Breast epithelium (tissue), 4 donors: ENCODE measurements around the gene CCDC7. TPM values are rescaled to one million over a fixed set of nuclear protein-coding genes. Genes with fewer than 3 reads are reported as not detected.
"Not testable (repeated sequence)": the region's sequence is repeated elsewhere in the genome, so short reads cannot be mapped to it uniquely, and the experiment has no call there.

ENCODE experiments used
- DNase-seq, 2 donors: peaks; one replicate each; pipeline ENCODE4 v3.0.0-alpha.2; 2019; ENCODE audit warnings: low spot score in 2 of 2
- H3K27ac ChIP-seq, 2 donors: fragments of 200-600 bp; sonication (generic) in 1 of 2; one replicate each; pipeline ENCODE4 v1.5.1; 2016 to 2019; ENCODE audit warnings: mild to moderate bottlenecking in 1 of 2
- H3K27me3 ChIP-seq, 2 donors: fragments of 200-600 bp; sonication (generic) in 1 of 2; one replicate each; pipeline versions ENCODE4 v1.5.1 to v1.6.0; 2017 to 2019; ENCODE audit warnings: control low read depth in 1 of 2, mild to moderate bottlenecking in 1 of 2
- H3K36me3 ChIP-seq: fragments of 200-600 bp; one replicate; pipeline ENCODE4 v1.5.1; 2019
- H3K4me1 ChIP-seq, 2 donors: fragments of 200-600 bp; sonication (generic); one replicate each; pipeline ENCODE4 v1.5.1; 2016 to 2019; ENCODE audit warnings: control low read depth in 1 of 2
- H3K4me3 ChIP-seq, 3 donors: fragments of 200-600 bp; sonication (generic); 1 replicate in 2 of 3; 2 replicates in 1 of 3; pipeline ENCODE4 v1.5.1; 2016 to 2019; ENCODE audit warnings: mild to moderate bottlenecking in 3 of 3, moderate library complexity in 2 of 3
- H3K9me3 ChIP-seq, 2 donors: fragments of 200-600 bp; sonication (generic) in 1 of 2; one replicate each; pipeline ENCODE4 v1.5.1; 2016 to 2019; ENCODE audit warnings: control low read depth in 1 of 2
- POLR2A ChIP-seq: fragments of 450-650 bp; IDR thresholded peaks from one replicate; pipeline ENCODE4 v1.6.1; 2016; ENCODE audit warnings: antibody characterized with exemption, mild to moderate bottlenecking, moderate library complexity
- POLR2AphosphoS5 ChIP-seq, 3 donors: sonication (generic); formaldehyde crosslinking; IDR thresholded peaks; one replicate each; pipeline ENCODE4 v1.6.1; 2017; ENCODE audit warnings: antibody characterized with exemption in 3 of 3
- intact Hi-C: fragments of 100-400 bp; cut with DNase I; formaldehyde crosslinking; loops from one replicate; pipeline ENCODE4 v1.15.1; 2023; ENCODE audit warnings: low total_unique reads
- total RNA-seq, 3 donors: library from RNA; depleted of rRNA; stranded (reverse); fragments of >200 nt; gene quantifications; one replicate each; pipeline ENCODE4 v1.1.0, GENCODE V29; 2016
- TF ChIP-seq, protein P1 (sequence below), 3 donors: fragments of 450-650 bp; IDR thresholded peaks; one replicate each; pipeline ENCODE4 v1.5.1; 2016 to 2017; ENCODE audit warnings: antibody characterized with exemption in 3 of 3, mild to moderate bottlenecking in 3 of 3, moderate library complexity in 3 of 3

CCDC7 gene
- total RNA-seq, 3 donors from 2014 or later, result 16.3 to 46.7 (median 34.7) TPM

DNA sequence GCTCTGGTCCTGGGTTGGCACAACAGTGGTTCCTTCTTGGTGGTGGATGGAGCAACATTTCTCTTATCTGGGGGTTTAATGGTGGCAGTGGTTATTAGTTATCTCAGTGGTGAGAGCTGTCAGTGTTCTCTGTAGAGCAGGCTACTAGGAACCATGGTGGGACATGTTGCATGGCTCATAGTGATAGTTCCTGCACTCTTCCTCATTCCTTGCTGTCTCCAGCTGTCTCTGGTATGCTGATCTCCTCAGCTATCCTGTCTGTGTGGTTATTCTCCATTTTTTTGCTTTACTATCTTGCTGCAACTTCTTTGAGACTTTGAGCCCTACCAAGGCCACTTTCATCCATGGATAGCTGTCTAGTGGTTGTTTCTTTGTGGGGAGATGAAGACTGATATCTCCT, 44.0 kb downstream of the CCDC7 start:
- Histone ChIP-seq H3K27me3 (no peaks in the 10 kb centered on the region), H3K27ac (no peak overlapping the region), H3K36me3 (no peaks in the 10 kb centered on the region), H3K4me3 (no peak overlapping the region), H3K4me1 (no peaks in the 10 kb centered on the region), H3K9me3 (peaks cover 6% of the 10 kb centered on the region in 2 donors)
- intact Hi-C loops, result no loop called here
- TF ChIP-seq POLR2A, result no peak
- TF ChIP-seq, protein P1, sequence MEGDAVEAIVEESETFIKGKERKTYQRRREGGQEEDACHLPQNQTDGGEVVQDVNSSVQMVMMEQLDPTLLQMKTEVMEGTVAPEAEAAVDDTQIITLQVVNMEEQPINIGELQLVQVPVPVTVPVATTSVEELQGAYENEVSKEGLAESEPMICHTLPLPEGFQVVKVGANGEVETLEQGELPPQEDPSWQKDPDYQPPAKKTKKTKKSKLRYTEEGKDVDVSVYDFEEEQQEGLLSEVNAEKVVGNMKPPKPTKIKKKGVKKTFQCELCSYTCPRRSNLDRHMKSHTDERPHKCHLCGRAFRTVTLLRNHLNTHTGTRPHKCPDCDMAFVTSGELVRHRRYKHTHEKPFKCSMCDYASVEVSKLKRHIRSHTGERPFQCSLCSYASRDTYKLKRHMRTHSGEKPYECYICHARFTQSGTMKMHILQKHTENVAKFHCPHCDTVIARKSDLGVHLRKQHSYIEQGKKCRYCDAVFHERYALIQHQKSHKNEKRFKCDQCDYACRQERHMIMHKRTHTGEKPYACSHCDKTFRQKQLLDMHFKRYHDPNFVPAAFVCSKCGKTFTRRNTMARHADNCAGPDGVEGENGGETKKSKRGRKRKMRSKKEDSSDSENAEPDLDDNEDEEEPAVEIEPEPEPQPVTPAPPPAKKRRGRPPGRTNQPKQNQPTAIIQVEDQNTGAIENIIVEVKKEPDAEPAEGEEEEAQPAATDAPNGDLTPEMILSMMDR (IDR thresholded peaks at IDR 0.05), result no peak
- TF ChIP-seq POLR2AphosphoS5 (IDR thresholded peaks at IDR 0.05), result no peak
- DNase-seq, result no peak

DNA sequence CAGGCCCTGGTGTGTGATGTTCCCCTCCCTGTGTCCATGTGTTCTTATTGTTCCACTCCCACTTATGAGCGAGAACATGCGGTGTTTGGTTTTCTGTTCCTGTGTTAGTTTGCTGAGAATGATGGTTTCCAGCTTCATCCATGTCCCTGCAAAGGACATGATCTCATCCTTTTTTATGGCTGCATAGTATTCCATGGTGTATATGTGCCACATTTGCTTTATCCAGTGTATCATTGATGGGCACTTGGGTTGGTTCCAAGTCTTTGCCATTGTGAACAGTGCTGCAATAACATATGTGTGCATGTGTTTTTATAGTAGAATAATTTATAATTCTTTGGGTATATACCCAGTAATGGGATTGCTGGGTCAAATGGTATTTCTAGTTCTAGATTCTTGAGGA, 48.6 kb downstream of the CCDC7 start:
- H3K27ac ChIP-seq, H3K9me3 ChIP-seq, DNase-seq, H3K27me3 ChIP-seq, H3K4me1 ChIP-seq, H3K4me3 ChIP-seq, intact Hi-C loops, H3K36me3 ChIP-seq: not testable (repeated sequence)

DNA sequence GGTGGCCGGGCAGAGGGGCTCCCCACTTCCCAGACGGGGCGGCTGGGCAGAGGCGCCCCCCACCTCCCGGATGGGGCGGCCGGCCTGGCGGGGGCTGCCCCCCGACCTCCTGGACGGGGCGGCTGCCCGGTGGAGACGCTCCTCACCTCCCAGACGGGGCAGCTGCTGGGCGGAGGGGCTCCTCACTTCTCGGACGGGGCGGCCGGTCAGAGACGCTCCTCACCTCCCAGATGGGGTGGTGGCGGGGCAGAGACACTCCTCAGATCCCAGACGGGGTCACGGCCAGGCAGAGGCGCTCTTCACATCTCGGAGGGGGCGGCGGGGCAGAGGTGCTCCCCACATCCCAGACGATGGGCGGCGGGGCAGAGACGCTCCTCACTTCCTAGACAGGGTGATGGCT, 54.2 kb downstream of the CCDC7 start:
- intact Hi-C loops, H3K4me1 ChIP-seq, H3K27ac ChIP-seq, DNase-seq, H3K4me3 ChIP-seq, H3K36me3 ChIP-seq, H3K27me3 ChIP-seq, H3K9me3 ChIP-seq: not testable (repeated sequence)

DNA sequence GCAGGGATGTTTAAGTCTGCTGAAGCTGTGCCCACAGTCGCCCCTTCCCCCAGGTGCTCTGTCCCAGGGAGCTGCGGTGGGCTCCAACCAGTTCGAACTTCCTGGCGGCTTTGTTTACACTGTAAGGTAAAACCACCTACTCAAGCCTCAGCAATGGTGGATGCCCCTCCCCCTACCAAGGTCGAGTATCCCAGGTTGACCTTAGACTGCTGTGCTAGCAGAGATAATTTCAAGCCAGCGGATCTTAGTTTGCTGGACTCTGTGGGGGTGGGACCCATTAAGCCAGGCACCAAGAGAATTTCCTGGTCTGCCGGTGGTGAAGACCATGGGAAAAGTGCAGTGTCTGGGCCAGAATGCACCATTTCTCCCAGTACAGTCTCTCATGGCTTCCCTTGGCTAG, 56.0 kb downstream of the CCDC7 start:
- H3K27ac ChIP-seq, result no peak overlapping the region
- H3K4me3 ChIP-seq, result no peak overlapping the region
- H3K36me3 ChIP-seq, result no peaks in the 10 kb centered on the region
- no peak for DNase-seq
- H3K27me3 ChIP-seq, result no peaks in the 10 kb centered on the region
- H3K4me1 ChIP-seq, result no peaks in the 10 kb centered on the region
- H3K9me3 ChIP-seq, result peaks cover 0 to 4% of the 10 kb centered on the region in 2 donors
- intact Hi-C loops, result no loop called here
- TF ChIP-seq, protein P1 (IDR thresholded peaks at IDR 0.05), result no peak
- TF ChIP-seq POLR2AphosphoS5 (IDR thresholded peaks at IDR 0.05), result no peak
- TF ChIP-seq POLR2A, result no peak

DNA sequence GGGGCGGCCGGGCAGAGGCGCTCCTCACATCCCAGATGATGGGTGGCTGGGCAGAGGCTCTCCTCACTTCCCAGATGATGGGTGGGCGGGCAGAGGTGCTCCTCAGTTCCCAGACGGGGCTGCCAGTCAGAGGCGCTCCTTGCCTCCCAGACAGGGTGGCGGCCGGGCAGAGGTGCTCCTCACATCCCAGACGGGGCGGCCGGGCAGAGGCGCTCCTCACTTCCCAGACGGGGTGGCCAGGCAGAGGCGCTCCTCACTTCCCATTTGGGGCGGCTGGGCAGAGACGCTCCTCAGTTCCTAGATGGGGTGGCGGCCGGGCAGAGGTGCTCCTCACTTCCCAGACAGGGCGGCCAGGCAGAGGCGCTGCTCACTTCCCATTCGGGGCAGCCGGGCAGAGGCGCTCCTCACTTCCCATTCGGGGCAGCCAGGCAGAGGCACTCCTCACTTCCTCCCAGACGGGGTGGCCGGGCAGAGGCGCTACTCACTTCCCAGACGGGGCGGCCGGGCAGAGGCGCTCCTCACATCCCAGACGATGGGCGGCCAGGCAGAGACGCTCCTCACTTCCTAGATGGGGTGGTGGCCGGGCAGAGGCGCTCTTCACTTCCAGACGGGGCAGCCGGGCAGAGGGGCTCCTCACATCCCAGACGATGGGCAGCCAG, 60.0 kb downstream of the CCDC7 start:
- H3K36me3 ChIP-seq, intact Hi-C loops, H3K9me3 ChIP-seq, H3K4me3 ChIP-seq, H3K27me3 ChIP-seq, H3K27ac ChIP-seq, DNase-seq, H3K4me1 ChIP-seq: not testable (repeated sequence)

DNA sequence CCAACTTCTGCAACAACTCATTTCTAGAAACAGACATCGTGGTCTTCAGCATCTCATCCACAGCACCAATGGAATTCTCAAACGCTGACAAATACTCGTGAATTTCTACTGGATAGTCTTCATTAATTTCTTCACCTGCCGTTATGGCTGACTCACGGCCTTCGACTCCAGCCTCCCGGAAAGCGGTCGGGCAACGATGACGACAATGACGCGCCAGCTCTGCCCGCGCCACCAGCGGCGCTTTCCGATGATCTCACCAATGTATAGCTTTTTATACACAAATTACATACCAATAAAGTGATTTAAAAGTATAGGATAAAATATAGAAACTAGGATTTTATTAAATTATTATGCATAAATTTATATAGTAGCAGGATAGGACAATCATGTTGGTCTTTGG, 65.7 kb downstream of the CCDC7 start:
- Histone ChIP-seq H3K36me3 (no peaks in the 10 kb centered on the region), H3K4me1 (no peaks in the 10 kb centered on the region), H3K9me3 (no peaks in the 10 kb centered on the region), H3K27me3 (no peaks in the 10 kb centered on the region), H3K4me3 (no peak overlapping the region), H3K27ac (no peak overlapping the region)
- TF ChIP-seq POLR2AphosphoS5 (IDR thresholded peaks at IDR 0.05), result no peak
- no peak for TF ChIP-seq POLR2A
- TF ChIP-seq, protein P1 (IDR thresholded peaks at IDR 0.05), result no peak
- intact Hi-C loops, result no loop called here
- no peak for DNase-seq
